A549 (cell line): Measurements from ENCODE around the gene GMDS. TPM values are rescaled to one million over a fixed set of nuclear protein-coding genes. Genes with fewer than 3 reads are reported as not detected.

ENCODE experiments used
- ATAC-seq, 2 experiments: fragments of 200-7000 bp in 1 of 2; fragments of >200 bp in 1 of 2; cut with Nextera tagmentation in 1 of 2; cut with Tn5 transposase in 1 of 2; 3 replicates each; pipeline versions ENCODE4 v1.8.0 to v1.9.1; 2018 to 2020; ENCODE audit warnings: mild to moderate bottlenecking in 1 of 2, moderate library complexity in 1 of 2
- CTCF ChIA-PET: fragments of 300-600 bp; sonication (Branson Sonifier 250); formaldehyde crosslinking; extraction: SDS; loops from one replicate; lab custom pipeline; 2021; ENCODE audit warnings: antibody characterized with exemption, inconsistent platforms; lab: Yijun Ruan, JAX
- POLR2A ChIA-PET: fragments of 350-600 bp; formaldehyde crosslinking; extraction: SDS; loops from one replicate; lab custom pipeline; 2021; ENCODE audit warnings: antibody characterized with exemption, inconsistent platforms; lab: Yijun Ruan, JAX
- DNase-seq, 2 experiments: peaks; one replicate each; pipeline versions ENCODE4 v3.0.0 to v3.0.0-alpha.2; 2011 to 2016; ENCODE audit warnings: low read depth in 1 of 2, low spot score in 1 of 2
- FAIRE-seq: peaks from 2 replicates; lab custom pipeline; 2011; peaks lifted over from hg19 to GRCh38; lab: Jason Lieb, UNC
- H3K27ac ChIP-seq, 2 experiments: fragments of >200 bp; sonication (Bioruptor Twin); formaldehyde crosslinking; 3 replicates each; pipeline ENCODE4 v1.5.1; 2016 to 2017
- H3K4me1 ChIP-seq: fragments of >200 bp; sonication (Bioruptor Twin); formaldehyde crosslinking; 3 replicates; pipeline ENCODE4 v1.6.1; 2016
- H3K4me2 ChIP-seq: fragments of >200 bp; sonication (Bioruptor Twin); formaldehyde crosslinking; 3 replicates; pipeline ENCODE4 v1.6.1; 2016
- H3K4me3 ChIP-seq: fragments of >200 bp; sonication (Bioruptor Twin); formaldehyde crosslinking; 3 replicates; pipeline ENCODE4 v1.5.1; 2016
- H3K9me3 ChIP-seq: fragments of >200 bp; sonication (Bioruptor Twin); formaldehyde crosslinking; 3 replicates; pipeline ENCODE4 v1.6.1; 2016
- CTCF ChIP-seq: fragments of >200 bp; sonication (Bioruptor Twin); formaldehyde crosslinking; IDR thresholded peaks from 3 replicates; pipeline ENCODE4 v1.5.1; 2016
- EHF ChIP-seq: fragments of 250-450 bp; sonication (Bioruptor Pico); IDR thresholded peaks from 2 replicates; pipeline ENCODE4 v1.5.0; 2020; ENCODE audit warnings: mild to moderate bottlenecking
- FOSL2 ChIP-seq, 2 experiments: fragments of 450-650 bp in 1 of 2; fragments of >200 bp in 1 of 2; sonication (Bioruptor Twin) in 1 of 2; formaldehyde crosslinking; IDR thresholded peaks; 2 replicates each; pipeline versions ENCODE4 v1.5.0 to v1.6.1; 2016 to 2020; ENCODE audit warnings: mild to moderate bottlenecking in 1 of 2, moderate library complexity in 1 of 2
- HMGXB4 ChIP-seq: fragments of 250-450 bp; sonication (Bioruptor Pico); IDR thresholded peaks from 2 replicates; pipeline ENCODE4 v1.5.0; 2021; ENCODE audit warnings: mild to moderate bottlenecking, moderate library complexity, borderline replicate concordance
- HOXB5 ChIP-seq: fragments of 250-450 bp; sonication (Bioruptor Pico); IDR thresholded peaks from 2 replicates; pipeline ENCODE4 v1.5.0; 2020; ENCODE audit warnings: mild to moderate bottlenecking, moderate library complexity
- KDM1A ChIP-seq: fragments of 200-600 bp; sonication (generic); IDR thresholded peaks from 2 replicates; pipeline ENCODE4 v1.6.1; 2016; ENCODE audit warnings: low read depth, mild to moderate bottlenecking
- MAFK ChIP-seq: fragments of 450-650 bp; IDR thresholded peaks from 2 replicates; pipeline ENCODE4 v1.6.1; 2014; ENCODE audit not compliant: partially characterized antibody
- NFE2L2 ChIP-seq: fragments of 150-350 bp; conservative IDR thresholded peaks from 2 replicates; pipeline ENCODE4 v1.6.1; 2014; ENCODE audit warnings: low read length
- NPAS2 ChIP-seq: fragments of 250-450 bp; sonication (Bioruptor Pico); IDR thresholded peaks from 2 replicates; pipeline ENCODE4 v1.8.0; 2022; ENCODE audit warnings: mild to moderate bottlenecking, moderate library complexity, borderline replicate concordance
- NR3C1 ChIP-seq: fragments of >200 bp; sonication (Bioruptor Twin); formaldehyde crosslinking; IDR thresholded peaks from 3 replicates; pipeline ENCODE4 v1.6.1; 2017
- PBX3 ChIP-seq: IDR thresholded peaks from 2 replicates; pipeline ENCODE4 v1.6.1; 2012
- RCOR1 ChIP-seq: fragments of 150-350 bp; IDR thresholded peaks from 2 replicates; pipeline ENCODE4 v1.6.1; 2014; ENCODE audit warnings: antibody characterized with exemption, low read length, low read depth
- WGBS: methylation state at CpG from one replicate; pipeline ENCODE4 v1.1.6; 2017; ENCODE audit errors: missing lambda C conversion rate; 5-methylcytosine and 5-hydroxymethylcytosine counted together
- polyA plus RNA-seq, 4 experiments: library from polyadenylated mRNA; depleted of rRNA in 3 of 4; stranded (reverse); fragments of >200 nt; fragmentation: RNase III in 1 of 4; extraction: RNeasy Plus Mini Kit Qiagen cat#74134 plus additional on column Dnase treatment in 1 of 4; gene quantifications; 2 replicates in 3 of 4; 3 replicates in 1 of 4; pipeline ENCODE4 v1.2.3, GENCODE V29; 2011 to 2017
- TF ChIP-seq, protein P1 (sequence below): fragments of 150-350 bp; IDR thresholded peaks from 2 replicates; pipeline ENCODE4 v1.6.1; 2014; ENCODE audit warnings: low read depth, mild to moderate bottlenecking, low read length

The GMDS gene
- polyA plus RNA-seq, 2 of the 4 experiments (the other 2 are of a cell fraction), result 9.9 to 12.4 TPM

GRCh38 chr6:1688396-1688795 lies 557.0 kb downstream of the GMDS start:
- WGBS, result 70% methylated on average over 3 of the region's 3 CpGs
- CTCF ChIA-PET, result no interaction called here
- no peak overlapping the region for H3K4me2 ChIP-seq
- no peak for FAIRE-seq
- no peak for TF ChIP-seq HOXB5 (CRISPR knock-in tag)
- no peak for DNase-seq
- no peak for ATAC-seq
- POLR2A ChIA-PET, result no interaction called here
- no peaks in the 10 kb centered on the region for H3K4me1 ChIP-seq
- no peaks in the 10 kb centered on the region for H3K9me3 ChIP-seq
- H3K4me3 ChIP-seq, result no peak overlapping the region
- no peak overlapping the region for H3K27ac ChIP-seq

DNA sequence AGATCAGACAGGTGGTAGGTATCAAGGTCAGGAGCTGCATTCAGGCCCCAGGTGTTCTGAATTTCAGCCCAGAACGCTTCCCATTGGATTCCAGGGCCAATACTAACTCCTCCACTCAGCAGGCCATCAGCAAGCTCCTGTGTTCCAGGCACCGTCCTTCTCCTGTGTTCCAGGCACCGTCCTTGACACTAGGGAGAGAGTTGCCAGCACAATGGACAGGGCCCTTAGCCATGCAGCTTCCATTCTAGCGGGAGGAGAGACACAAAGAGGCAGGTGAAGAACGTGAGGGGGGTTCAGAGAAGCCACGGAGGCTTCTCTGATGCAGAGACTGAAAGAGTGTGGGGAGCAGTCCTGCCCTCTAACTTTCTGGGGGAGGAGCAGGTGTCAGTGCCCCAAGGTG lies 558.0 kb downstream of the GMDS start:
- no peak for ATAC-seq
- 60% methylated on average over 3 of the region's 6 CpGs for WGBS
- no peak for FAIRE-seq
- no peak overlapping the region for H3K4me3 ChIP-seq
- H3K4me1 ChIP-seq, result no peaks in the 10 kb centered on the region
- no peaks in the 10 kb centered on the region for H3K9me3 ChIP-seq
- ChIA-PET CTCF (interaction anchor here (0.5 to 1.8 kb wide), 5 partner anchors 16 to 417 kb away, joined by 3 to 5 read pairs (median 4); no protein-coding TSS in a partner anchor), POLR2A (no interaction called here)
- no peak for TF ChIP-seq KDM1A
- DNase-seq, result no peak
- H3K27ac ChIP-seq, result no peak overlapping the region
- H3K4me2 ChIP-seq, result no peak overlapping the region

- WGBS, result 76% methylated on average over 9 of the region's 9 CpGs
- ChIA-PET POLR2A (no interaction called here), CTCF (interaction anchor here (0.6 to 1.8 kb wide), 5 partner anchors 12 to 418 kb away, joined by 3 to 5 read pairs (median 4); no protein-coding TSS in a partner anchor)
- Histone ChIP-seq H3K4me3 (no peak overlapping the region), H3K27ac (no peak overlapping the region), H3K4me1 (no peaks in the 10 kb centered on the region), H3K9me3 (no peaks in the 10 kb centered on the region), H3K4me2 (no peak overlapping the region)
- DNase-seq, result no peak
- TF ChIP-seq CTCF (peak; percentile 15; the same call in 1 of the 3 replicates), PBX3 (no peak), NR3C1 (no peak)
- FAIRE-seq, result no peak
- ATAC-seq, result no peak
Observed at GRCh38 chr6:1686117-1687098, 559.0 kb downstream of the GMDS start.

GRCh38 chr6:1679688-1680068 lies 565.7 kb downstream of the GMDS start:
- H3K4me2 ChIP-seq, result no peak overlapping the region
- TF ChIP-seq EHF (CRISPR knock-in tag) (no peak), FOSL2 (IDR thresholded peaks at IDR 0.05) (no peak), FOSL2 (CRISPR knock-in tag; IDR thresholded peaks at IDR 0.05) (no peak), HOXB5 (CRISPR knock-in tag) (no peak), NFE2L2 (no peak), NPAS2 (CRISPR knock-in tag) (no peak), RCOR1 (no peak), MAFK (no peak), HMGXB4 (no peak)
- TF ChIP-seq, protein P1, sequence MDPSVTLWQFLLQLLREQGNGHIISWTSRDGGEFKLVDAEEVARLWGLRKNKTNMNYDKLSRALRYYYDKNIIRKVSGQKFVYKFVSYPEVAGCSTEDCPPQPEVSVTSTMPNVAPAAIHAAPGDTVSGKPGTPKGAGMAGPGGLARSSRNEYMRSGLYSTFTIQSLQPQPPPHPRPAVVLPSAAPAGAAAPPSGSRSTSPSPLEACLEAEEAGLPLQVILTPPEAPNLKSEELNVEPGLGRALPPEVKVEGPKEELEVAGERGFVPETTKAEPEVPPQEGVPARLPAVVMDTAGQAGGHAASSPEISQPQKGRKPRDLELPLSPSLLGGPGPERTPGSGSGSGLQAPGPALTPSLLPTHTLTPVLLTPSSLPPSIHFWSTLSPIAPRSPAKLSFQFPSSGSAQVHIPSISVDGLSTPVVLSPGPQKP, result no peak
- no peaks in the 10 kb centered on the region for H3K4me1 ChIP-seq
- FAIRE-seq, result no peak
- no peaks in the 10 kb centered on the region for H3K9me3 ChIP-seq
- no peak overlapping the region for H3K4me3 ChIP-seq
- 69% methylated on average over 2 of the region's 2 CpGs for WGBS
- POLR2A ChIA-PET, result no interaction called here
- DNase-seq, result no peak
- H3K27ac ChIP-seq, result no peak overlapping the region
- no peak for ATAC-seq
- CTCF ChIA-PET, result no interaction called here
